Fibroblast of skin of left biceps (primary cell): ENCODE measurements around the gene SLIT1.

Experiments
- DNase-seq, 2 experiments: peaks; one replicate each; pipeline ENCODE4 v3.0.0-alpha.2; 2013; ENCODE audit warnings: low read depth in 2 of 2

Gene SLIT1

GRCh38 chr10:97140049-97140846, 45.5 kb downstream of the SLIT1 start:
- DNase-seq = no peak

- no peak for DNase-seq
Observed at GRCh38 chr10:97139651-97140048, 46.1 kb downstream of the SLIT1 start.

GRCh38 chr10:97138846-97139245, 46.9 kb downstream of the SLIT1 start:
- no peak for DNase-seq

GRCh38 chr10:97138174-97138573, 47.6 kb downstream of the SLIT1 start:
- DNase-seq = no peak

- no peak for DNase-seq
Observed at GRCh38 chr10:97136756-97137155, 49.0 kb downstream of the SLIT1 start.

- DNase-seq = no peak
Observed at GRCh38 chr10:97135464-97135863, 50.3 kb downstream of the SLIT1 start.

- no peak for DNase-seq
Observed at GRCh38 chr10:97134983-97135382, 50.8 kb downstream of the SLIT1 start.

GRCh38 chr10:97134110-97134509, 51.6 kb downstream of the SLIT1 start:
- no peak for DNase-seq

GRCh38 chr10:97132273-97132672, 53.5 kb downstream of the SLIT1 start:
- DNase-seq = no peak

GRCh38 chr10:97131666-97132065, 54.1 kb downstream of the SLIT1 start:
- DNase-seq = no peak

GRCh38 chr10:97131181-97131628, 54.6 kb downstream of the SLIT1 start:
- DNase-seq = no peak

GRCh38 chr10:97129666-97130065, 56.1 kb downstream of the SLIT1 start:
- DNase-seq = no peak

GRCh38 chr10:97128516-97129154, 57.1 kb downstream of the SLIT1 start:
- no peak for DNase-seq

- no peak for DNase-seq
Observed at GRCh38 chr10:97128039-97128492, 57.7 kb downstream of the SLIT1 start.

GRCh38 chr10:97127509-97127908, 58.2 kb downstream of the SLIT1 start:
- DNase-seq = no peak

- no peak for DNase-seq
Observed at GRCh38 chr10:97124211-97124610, 61.5 kb downstream of the SLIT1 start.

- DNase-seq = no peak
Observed at GRCh38 chr10:97123765-97124164, 62.0 kb downstream of the SLIT1 start.

GRCh38 chr10:97121041-97121440, 64.7 kb downstream of the SLIT1 start:
- DNase-seq = no peak

- DNase-seq = no peak
Observed at GRCh38 chr10:97120370-97120769, 65.4 kb downstream of the SLIT1 start.

GRCh38 chr10:97119058-97119745, 66.6 kb downstream of the SLIT1 start:
- DNase-seq = no peak

GRCh38 chr10:97117372-97117771, 68.4 kb downstream of the SLIT1 start:
- no peak for DNase-seq

GRCh38 chr10:97116462-97117162, 69.1 kb downstream of the SLIT1 start:
- DNase-seq = no peak
